Fibroblast of lung (primary cell): ENCODE measurements around the gene AGBL4.

Source experiments
- EZH2 ChIP-seq: IDR thresholded peaks from 2 replicates; pipeline ENCODE4 v1.5.1; 2012; ENCODE audit warnings: low read length, control low read depth, mild to moderate bottlenecking; ENCODE audit errors: missing control alignments
- TF ChIP-seq, protein P1 (sequence below), 2 donors: IDR thresholded peaks in 1 of 2; conservative IDR thresholded peaks in 1 of 2; 1 replicate in 1 of 2; 2 replicates in 1 of 2; pipeline ENCODE4 v1.5.1; 2011 to 2012; ENCODE audit warnings: low read length in 2 of 2, control low read depth in 1 of 2, inconsistent platforms in 1 of 2, low read depth in 1 of 2, mild to moderate bottlenecking in 1 of 2

DNA sequence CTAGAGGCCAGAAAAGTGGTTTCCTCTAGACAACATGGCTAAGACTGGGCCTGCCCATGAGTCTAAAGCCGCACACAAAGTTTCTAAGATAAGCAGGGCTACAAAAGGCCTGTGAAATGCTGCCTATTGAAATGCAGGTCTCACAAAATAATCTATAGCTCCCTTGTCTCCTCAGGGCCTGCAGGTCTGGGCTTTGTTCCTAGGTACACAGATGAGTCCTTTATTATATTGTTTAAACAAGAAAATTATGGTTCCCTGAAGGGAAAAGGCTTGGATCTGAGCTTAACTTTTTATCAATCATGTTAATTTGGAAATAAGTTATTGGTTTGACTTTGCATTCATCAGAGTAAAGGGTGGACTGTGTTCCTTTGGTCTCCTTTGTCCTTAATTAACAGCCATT, 833.6 kb downstream of the AGBL4 start:
- no peak for TF ChIP-seq EZH2
- TF ChIP-seq, protein P1, sequence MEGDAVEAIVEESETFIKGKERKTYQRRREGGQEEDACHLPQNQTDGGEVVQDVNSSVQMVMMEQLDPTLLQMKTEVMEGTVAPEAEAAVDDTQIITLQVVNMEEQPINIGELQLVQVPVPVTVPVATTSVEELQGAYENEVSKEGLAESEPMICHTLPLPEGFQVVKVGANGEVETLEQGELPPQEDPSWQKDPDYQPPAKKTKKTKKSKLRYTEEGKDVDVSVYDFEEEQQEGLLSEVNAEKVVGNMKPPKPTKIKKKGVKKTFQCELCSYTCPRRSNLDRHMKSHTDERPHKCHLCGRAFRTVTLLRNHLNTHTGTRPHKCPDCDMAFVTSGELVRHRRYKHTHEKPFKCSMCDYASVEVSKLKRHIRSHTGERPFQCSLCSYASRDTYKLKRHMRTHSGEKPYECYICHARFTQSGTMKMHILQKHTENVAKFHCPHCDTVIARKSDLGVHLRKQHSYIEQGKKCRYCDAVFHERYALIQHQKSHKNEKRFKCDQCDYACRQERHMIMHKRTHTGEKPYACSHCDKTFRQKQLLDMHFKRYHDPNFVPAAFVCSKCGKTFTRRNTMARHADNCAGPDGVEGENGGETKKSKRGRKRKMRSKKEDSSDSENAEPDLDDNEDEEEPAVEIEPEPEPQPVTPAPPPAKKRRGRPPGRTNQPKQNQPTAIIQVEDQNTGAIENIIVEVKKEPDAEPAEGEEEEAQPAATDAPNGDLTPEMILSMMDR (conservative IDR thresholded peaks at IDR 0.05 in 1 of 2, IDR thresholded peaks at IDR 0.05 in 1 of 2; ENCODE audit: low read depth in 1 of 2, low read length in 2 of 2), result no peak
